DND-41 (cell line): ENCODE results near the gene RTN4RL1.

Experiments used
- CTCF ChIP-seq: IDR thresholded peaks from 2 replicates; pipeline ENCODE4 v1.5.1; 2012; ENCODE audit warnings: borderline replicate concordance, low read length, moderate library complexity, mild to moderate bottlenecking; ENCODE audit not compliant: poor library complexity, severe bottlenecking; ENCODE audit errors: extremely low read depth
- EZH2 ChIP-seq: IDR thresholded peaks from 3 replicates; pipeline ENCODE4 v1.6.1; 2012; ENCODE audit warnings: borderline replicate concordance, low read depth, mild to moderate bottlenecking, moderate library complexity, low read length, inconsistent platforms; ENCODE audit not compliant: severe bottlenecking

DNA sequence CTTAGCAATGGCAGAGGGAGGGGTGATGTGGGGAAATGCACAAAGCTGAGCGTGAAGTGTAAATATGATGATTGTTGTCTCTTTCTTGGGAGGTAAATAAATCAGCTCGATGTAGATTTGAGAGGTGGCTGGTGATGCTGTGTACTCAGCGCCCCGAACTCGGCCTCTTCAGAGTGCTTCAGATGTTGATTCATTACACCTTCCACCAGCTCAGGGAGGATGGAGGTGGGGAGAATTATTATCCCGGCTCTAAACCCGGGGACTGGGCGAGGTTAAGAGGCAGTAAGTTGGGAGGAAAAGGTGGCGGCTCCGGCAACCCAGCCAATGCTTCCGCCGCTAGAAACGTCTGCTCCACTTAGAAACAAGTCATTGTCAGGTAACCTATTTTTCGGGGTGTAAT is 108.8 kb downstream of the RTN4RL1 start:
- TF ChIP-seq CTCF (no peak), EZH2 (no peak)
